SK-N-SH (cell line): ENCODE data around the gene CTSH. TPM values are rescaled to one million over a fixed set of nuclear protein-coding genes. Genes with fewer than 3 reads are reported as not detected.

Experiments
- CTCF ChIA-PET: fragments of 300-600, 350-600 bp; formaldehyde crosslinking; extraction: SDS; loops from one replicate; lab custom pipeline; 2021; lab: Yijun Ruan, JAX
- POLR2A ChIA-PET: fragments of 350-600 bp; sonication (Branson Sonifier 250); formaldehyde crosslinking; extraction: SDS; loops from one replicate; lab custom pipeline; 2020; ENCODE audit warnings: antibody characterized with exemption, inconsistent platforms; lab: Yijun Ruan, JAX
- DNase-seq: peaks from one replicate; pipeline ENCODE4 v3.0.0; 2012
- H2AFZ ChIP-seq: fragments of 200-600 bp; sonication (generic); 2 replicates; pipeline ENCODE4 v1.8.1; 2016; ENCODE audit warnings: antibody characterized with exemption, mild to moderate bottlenecking, low read depth
- H3F3A ChIP-seq: fragments of 200-600 bp; sonication (generic); replicated peaks from 2 replicates; pipeline ENCODE3; 2016; ENCODE audit warnings: antibody characterized with exemption, mild to moderate bottlenecking; ENCODE audit not compliant: insufficient read depth
- H3K27ac ChIP-seq, 2 experiments: fragments of 200-500 bp in 1 of 2; fragments of 200-600 bp in 1 of 2; sonication (Bioruptor generic) in 1 of 2; sonication (generic), shearing (Covaris generic) in 1 of 2; 2 replicates each; pipeline versions ENCODE4 v1.5.1 to v1.6.1; 2014 to 2016; ENCODE audit warnings: low read depth in 2 of 2, inconsistent platforms in 1 of 2, low read length in 1 of 2, mild to moderate bottlenecking in 1 of 2, mixed read lengths in 1 of 2
- H3K27me3 ChIP-seq: fragments of 200-600 bp; sonication (generic), shearing (Covaris generic); 2 replicates; pipeline ENCODE4 v1.6.1; 2016; ENCODE audit warnings: mixed run types; ENCODE audit not compliant: insufficient read depth
- H3K36me3 ChIP-seq, 2 experiments: fragments of 200-500 bp in 1 of 2; fragments of 200-600 bp in 1 of 2; sonication (Bioruptor generic) in 1 of 2; sonication (generic) in 1 of 2; replicated peaks in 1 of 2; 2 replicates each; pipeline versions ENCODE3 to v1.5.1; 2014 to 2016; ENCODE audit warnings: low read length in 1 of 2, mild to moderate bottlenecking in 1 of 2; ENCODE audit not compliant: insufficient read depth in 2 of 2, control insufficient read depth in 1 of 2
- H3K4me1 ChIP-seq, 2 experiments: fragments of 200-500 bp in 1 of 2; fragments of 200-600 bp in 1 of 2; sonication (Bioruptor generic) in 1 of 2; sonication (generic), shearing (Covaris generic) in 1 of 2; 2 replicates each; pipeline versions ENCODE4 v1.5.1 to v1.6.1; 2014 to 2016; ENCODE audit warnings: low read depth in 1 of 2, low read length in 1 of 2, mixed run types in 1 of 2; ENCODE audit not compliant: insufficient read depth in 2 of 2, control insufficient read depth in 1 of 2
- H3K4me2 ChIP-seq: fragments of 200-600 bp; sonication (generic), shearing (Covaris generic); 2 replicates; pipeline ENCODE4 v1.6.1; 2017; ENCODE audit warnings: mixed run types
- H3K4me3 ChIP-seq, 2 experiments: fragments of 200-500 bp in 1 of 2; fragments of 200-600 bp in 1 of 2; sonication (Bioruptor generic) in 1 of 2; sonication (generic), shearing (Covaris generic) in 1 of 2; 2 replicates each; pipeline versions ENCODE4 v1.5.1 to v1.8.1; 2014 to 2016; ENCODE audit warnings: low read depth in 2 of 2, inconsistent platforms in 1 of 2, low read length in 1 of 2, mild to moderate bottlenecking in 1 of 2, mixed read lengths in 1 of 2, moderate library complexity in 1 of 2
- H3K79me2 ChIP-seq: fragments of 200-600 bp; sonication (generic); 2 replicates; pipeline ENCODE4 v1.8.1; 2017; ENCODE audit warnings: mild to moderate bottlenecking; ENCODE audit not compliant: insufficient read depth
- H3K9ac ChIP-seq: fragments of 200-600 bp; sonication (generic); 2 replicates; pipeline ENCODE4 v1.6.1; 2017; ENCODE audit warnings: mixed run types
- H3K9me2 ChIP-seq: fragments of 200-600 bp; sonication (generic); 2 replicates; pipeline ENCODE4 v1.6.1; 2017; ENCODE audit warnings: mixed run types
- H3K9me3 ChIP-seq: fragments of 200-600 bp; sonication (generic); 2 replicates; pipeline ENCODE4 v1.6.1; 2017; ENCODE audit warnings: mixed run types, mild to moderate bottlenecking, moderate library complexity
- H4K20me1 ChIP-seq: fragments of 200-600 bp; sonication (generic); 2 replicates; pipeline ENCODE4 v1.6.1; 2017; ENCODE audit warnings: mild to moderate bottlenecking, mixed run types; ENCODE audit not compliant: insufficient read depth
- CHD2 ChIP-seq: fragments of 150-350 bp; IDR thresholded peaks from 2 replicates; pipeline ENCODE4 v1.6.1; 2018; ENCODE audit warnings: low read length; ENCODE audit not compliant: partially characterized antibody
- CTCF ChIP-seq: fragments of 200-600 bp; sonication (generic); IDR thresholded peaks from 2 replicates; pipeline ENCODE4 v1.6.1; 2017; ENCODE audit warnings: antibody characterized with exemption, mild to moderate bottlenecking, moderate library complexity
- ELF1 ChIP-seq: IDR thresholded peaks from 2 replicates; pipeline ENCODE4 v1.4.0; 2012
- EP300 ChIP-seq, 2 experiments: IDR thresholded peaks; 2 replicates each; pipeline versions ENCODE4 v1.4.0 to v1.6.1; 2012; ENCODE audit warnings: borderline replicate concordance in 1 of 2, low read depth in 1 of 2, low read length in 1 of 2
- EZH2phosphoT487 ChIP-seq: fragments of 200-600 bp; sonication (generic); IDR thresholded peaks from 2 replicates; pipeline ENCODE4 v1.6.1; 2017; ENCODE audit warnings: low read depth, mixed run types, mild to moderate bottlenecking, antibody characterized with exemption, moderate library complexity, borderline replicate concordance
- GABPA ChIP-seq: IDR thresholded peaks from 2 replicates; pipeline ENCODE4 v1.4.0; 2012; ENCODE audit warnings: low read depth, mild to moderate bottlenecking
- JUND ChIP-seq: IDR thresholded peaks from 2 replicates; pipeline ENCODE4 v1.4.0; 2012
- MXI1 ChIP-seq: IDR thresholded peaks from 2 replicates; pipeline ENCODE4 v1.6.1; 2012; ENCODE audit warnings: mild to moderate bottlenecking, low read depth, low read length, improper control_type of control experiment
- NFIC ChIP-seq: IDR thresholded peaks from 2 replicates; pipeline ENCODE4 v1.4.0; 2012; ENCODE audit warnings: borderline replicate concordance
- NRF1 ChIP-seq: IDR thresholded peaks from 2 replicates; pipeline ENCODE4 v1.6.1; 2012; ENCODE audit warnings: low read depth, mild to moderate bottlenecking, low read length
- RAD21 ChIP-seq: IDR thresholded peaks from 2 replicates; pipeline ENCODE4 v1.6.1; 2012; ENCODE audit warnings: mild to moderate bottlenecking, low read length
- RCOR1 ChIP-seq: fragments of 150-350 bp; IDR thresholded peaks from 2 replicates; pipeline ENCODE4 v1.6.1; 2017; ENCODE audit warnings: antibody characterized with exemption, low read length
- REST ChIP-seq: IDR thresholded peaks from 2 replicates; pipeline ENCODE4 v1.6.1; 2012; ENCODE audit warnings: mild to moderate bottlenecking, low read depth, low read length, moderate library complexity
- SMC3 ChIP-seq: IDR thresholded peaks from 2 replicates; pipeline ENCODE4 v1.6.1; 2012; ENCODE audit warnings: low read depth, low read length, improper control_type of control experiment
- TCF12 ChIP-seq: IDR thresholded peaks from 2 replicates; pipeline ENCODE4 v1.4.0; 2012
- ZBTB33 ChIP-seq: IDR thresholded peaks from 2 replicates; pipeline ENCODE4 v1.4.0; 2012; ENCODE audit warnings: low read depth, borderline replicate concordance
- WGBS: methylation state at CpG from one replicate; pipeline ENCODE4 v1.1.6; 2017; ENCODE audit warnings: low lambda C conversion rate; 5-methylcytosine and 5-hydroxymethylcytosine counted together
- polyA plus RNA-seq, 3 experiments: library from polyadenylated mRNA; depleted of rRNA; stranded (reverse); fragments of >200 nt; gene quantifications; 2 replicates each; pipeline ENCODE4 v1.2.3, GENCODE V29; 2012

Gene CTSH
- polyA plus RNA-seq, 1 of the 3 experiments (the other 2 are of a cell fraction), result 22.7 TPM

GRCh38 chr15:78921517-78921916 is 23.3 kb downstream of the CTSH start (continued):
- TF ChIP-seq EP300 (IDR thresholded peaks at IDR 0.05; ENCODE audit: borderline replicate concordance in 1 of 2, low read depth in 1 of 2, low read length in 1 of 2) (no peak), EZH2phosphoT487 (no peak), CTCF (no peak), JUND (no peak), SMC3 (no peak), GABPA (no peak), NFIC (no peak), RAD21 (no peak), RCOR1 (no peak)

GRCh38 chr15:78917888-78918287 is 27.0 kb downstream of the CTSH start:
- no peaks in the 10 kb centered on the region for H3K9me3 ChIP-seq
- no peak overlapping the region; a peak in 1 of 4 replicates for H3K27ac ChIP-seq
- no peak overlapping the region for H3K4me3 ChIP-seq
- H3K36me3 ChIP-seq, result peaks cover 44 to 48% of the 10 kb centered on the region in 2 experiments
- 95% methylated on average over 4 of the region's 4 CpGs for WGBS
- peaks cover 0 to 8% of the 10 kb centered on the region in 2 experiments; a peak in 1 of 4 replicates for H3K4me1 ChIP-seq
- DNase-seq, result no peak
- H3F3A ChIP-seq, result peaks cover 16% of the 10 kb centered on the region
- peaks cover 39% of the 10 kb centered on the region; the same call in 1 of the 2 replicates for H3K79me2 ChIP-seq
- POLR2A ChIA-PET, result no interaction called here
- no peak overlapping the region for H3K4me2 ChIP-seq
- no peak overlapping the region for H2AFZ ChIP-seq
- no peaks in the 10 kb centered on the region for H3K27me3 ChIP-seq
- CTCF ChIA-PET, result no interaction called here
- H3K9me2 ChIP-seq, result no peaks in the 10 kb centered on the region
- TF ChIP-seq SMC3 (no peak), TCF12 (no peak), ZBTB33 (no peak), NRF1 (no peak), EZH2phosphoT487 (no peak)
- H4K20me1 ChIP-seq, result peaks cover 26% of the 10 kb centered on the region; the same call in 1 of the 2 replicates
- H3K9ac ChIP-seq, result no peak overlapping the region

GRCh38 chr15:78916088-78916487 is 28.8 kb downstream of the CTSH start:
- no peaks in the 10 kb centered on the region for H3K9me2 ChIP-seq
- DNase-seq, result no peak
- H3K4me3 ChIP-seq, result no peak overlapping the region
- whole genome bisulfite sequencing, result 85% methylated on average over 4 of the region's 4 CpGs
- peaks cover 43 to 55% of the 10 kb centered on the region in 2 experiments for H3K36me3 ChIP-seq
- ChIA-PET POLR2A (no interaction called here), CTCF (no interaction called here)
- peaks cover 19% of the 10 kb centered on the region for H3F3A ChIP-seq
- H3K9me3 ChIP-seq, result no peaks in the 10 kb centered on the region
- peaks cover 0 to 8% of the 10 kb centered on the region in 2 experiments; a peak in 1 of 4 replicates for H3K4me1 ChIP-seq
- no peaks in the 10 kb centered on the region for H3K27me3 ChIP-seq
- H4K20me1 ChIP-seq, result peaks cover 38% of the 10 kb centered on the region; the same call in 1 of the 2 replicates
- no peak overlapping the region for H3K4me2 ChIP-seq
- H3K79me2 ChIP-seq, result peaks cover 54% of the 10 kb centered on the region; the same call in 1 of the 2 replicates
- no peak overlapping the region for H2AFZ ChIP-seq
- H3K27ac ChIP-seq, result no peak overlapping the region
- no peak overlapping the region for H3K9ac ChIP-seq
- TF ChIP-seq CHD2, result no peak
- no peak for TF ChIP-seq ZBTB33
- no peak for TF ChIP-seq NRF1
- TF ChIP-seq MXI1, result no peak
- TF ChIP-seq REST, result no peak
- no peak for TF ChIP-seq ELF1
